Stimulated activated CD8-positive, alpha-beta memory T cell treated with anti-CD3 and anti-CD28 coated beads, Interleukin-4, amount 100 ng/mL, for 4 hours (primary cell): ENCODE results near the gene AFDN.

Experiments used
- DNase-seq, 2 donors: peaks; one replicate each; pipeline ENCODE4 v3.0.0-alpha.2; 2020; ENCODE audit warnings: low read depth in 2 of 2, low spot score in 1 of 2

AFDN gene

DNA sequence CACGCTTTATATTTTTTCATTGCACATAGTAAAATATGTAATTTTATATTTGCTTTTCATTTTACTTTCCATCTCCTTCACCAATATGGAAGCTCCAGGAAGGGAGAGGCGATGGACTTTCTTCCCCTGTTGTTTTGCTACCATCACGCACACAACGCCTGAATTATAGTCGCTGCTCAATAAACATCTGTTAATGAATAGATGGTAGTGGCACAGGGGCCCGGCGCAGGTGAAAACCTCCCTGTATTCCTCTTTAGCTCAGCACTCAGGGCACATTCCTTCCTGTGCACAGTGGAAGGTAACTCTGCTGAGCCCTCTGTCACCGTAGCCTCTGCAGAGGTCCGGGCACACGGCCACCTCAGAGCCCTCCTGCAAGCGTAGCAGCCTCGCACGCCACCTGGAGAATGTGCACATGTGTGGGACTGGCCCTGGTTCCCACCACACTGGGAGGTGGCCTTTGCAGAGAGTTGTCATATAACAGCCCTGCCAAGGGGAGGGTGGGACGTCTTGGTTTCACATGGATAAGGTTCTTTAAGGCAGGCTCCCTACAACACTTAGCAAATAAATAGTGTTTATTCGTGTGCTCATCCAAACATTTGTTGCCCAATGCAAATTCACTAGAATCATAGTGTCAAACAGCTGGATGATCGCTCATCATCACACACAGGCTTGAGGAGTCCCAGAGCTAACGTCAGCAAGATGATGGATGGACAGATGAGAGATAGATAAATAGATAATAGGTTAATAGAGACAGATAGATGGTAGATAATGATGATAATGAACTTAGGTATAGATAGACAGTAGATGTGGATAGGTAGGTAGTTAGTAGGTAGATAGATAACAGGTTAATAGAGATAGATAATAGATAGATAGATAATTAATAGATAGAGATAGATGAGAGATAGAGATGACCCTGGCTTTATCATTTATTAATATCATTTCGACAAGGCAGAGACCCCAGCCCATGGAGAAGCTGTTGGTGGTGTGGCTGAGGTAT is 32.3 kb upstream of the AFDN start:
- DNase-seq = no peak

DNA sequence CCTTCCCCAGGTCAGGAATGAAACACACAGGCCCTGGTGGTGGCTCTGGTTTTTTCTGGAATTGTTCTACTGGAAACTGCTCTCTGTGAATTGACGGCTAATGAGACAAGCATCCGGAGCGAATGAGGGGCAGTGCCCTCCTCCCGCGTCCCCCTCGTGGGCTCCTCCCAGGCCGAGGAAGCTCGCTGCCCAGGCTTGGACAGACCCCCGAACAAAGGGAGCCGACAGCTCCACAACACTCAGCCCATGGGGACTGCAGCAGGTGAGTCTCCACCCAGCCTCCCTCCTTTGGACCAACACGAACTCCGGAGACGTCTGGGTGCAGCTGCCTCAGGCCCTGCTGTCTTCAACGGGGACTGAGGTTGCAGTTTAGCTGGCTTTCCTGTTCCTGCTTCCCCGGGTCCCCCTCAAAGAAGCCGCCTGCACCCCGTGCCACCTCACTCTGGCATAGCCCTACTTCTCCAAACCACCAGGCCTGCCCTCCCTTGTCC is 31.3 kb upstream of the AFDN start:
- DNase-seq = no peak

DNA sequence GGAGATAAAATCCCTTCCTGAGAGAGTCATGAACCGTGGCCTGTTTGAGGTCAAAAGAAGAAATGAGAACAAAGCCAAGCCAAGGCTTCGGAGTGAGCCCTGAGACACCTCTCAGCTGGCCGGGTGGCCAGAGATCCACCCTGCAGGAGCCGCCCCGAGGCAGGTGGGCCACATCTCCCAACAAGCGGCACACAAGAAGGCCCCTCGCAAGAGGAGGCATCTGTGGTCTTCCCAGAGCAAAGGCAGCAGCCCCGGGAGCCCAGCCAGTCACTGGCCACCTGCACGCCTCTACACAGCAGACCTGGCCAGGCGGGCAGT is 30.9 kb upstream of the AFDN start:
- no peak for DNase-seq

DNA sequence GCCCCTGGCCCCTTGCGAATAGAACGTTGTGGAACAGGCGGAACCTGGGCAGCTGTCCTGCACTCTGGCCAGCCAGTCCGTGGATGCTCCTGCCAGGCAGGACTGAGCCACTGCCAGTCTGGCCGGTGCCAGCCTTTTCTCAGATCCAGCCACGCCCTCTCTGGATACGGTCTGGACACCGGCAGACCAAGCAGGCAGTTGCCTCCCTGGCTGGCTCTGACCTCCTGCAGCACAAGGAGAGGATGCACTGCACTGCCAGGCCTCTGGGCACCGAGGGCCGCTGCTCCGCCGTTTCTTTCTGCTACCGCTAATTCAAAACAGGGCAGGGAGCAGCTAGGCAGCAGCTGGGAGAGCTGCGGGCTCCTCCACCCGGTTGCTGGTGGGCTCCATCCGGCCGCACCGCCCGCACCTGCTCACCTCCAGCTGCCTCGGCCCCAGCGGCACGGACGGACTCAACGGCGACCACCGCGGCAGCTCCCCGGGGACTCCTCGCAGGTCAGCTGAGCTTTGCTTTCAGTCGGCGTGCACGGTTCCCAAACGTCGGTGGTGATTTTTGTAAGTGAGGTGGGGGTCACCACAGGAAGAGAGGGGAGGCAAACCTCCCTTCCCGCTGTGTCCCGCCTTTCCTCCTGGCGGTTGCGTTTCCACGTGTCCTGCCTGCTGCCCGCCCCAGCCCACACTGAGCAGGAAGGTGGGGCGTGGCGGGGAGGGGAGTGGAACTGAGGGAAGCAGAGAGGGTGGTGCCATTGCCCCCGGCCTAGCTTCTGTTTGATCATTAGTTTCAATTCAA is 30.3 kb upstream of the AFDN start:
- no peak for DNase-seq

DNA sequence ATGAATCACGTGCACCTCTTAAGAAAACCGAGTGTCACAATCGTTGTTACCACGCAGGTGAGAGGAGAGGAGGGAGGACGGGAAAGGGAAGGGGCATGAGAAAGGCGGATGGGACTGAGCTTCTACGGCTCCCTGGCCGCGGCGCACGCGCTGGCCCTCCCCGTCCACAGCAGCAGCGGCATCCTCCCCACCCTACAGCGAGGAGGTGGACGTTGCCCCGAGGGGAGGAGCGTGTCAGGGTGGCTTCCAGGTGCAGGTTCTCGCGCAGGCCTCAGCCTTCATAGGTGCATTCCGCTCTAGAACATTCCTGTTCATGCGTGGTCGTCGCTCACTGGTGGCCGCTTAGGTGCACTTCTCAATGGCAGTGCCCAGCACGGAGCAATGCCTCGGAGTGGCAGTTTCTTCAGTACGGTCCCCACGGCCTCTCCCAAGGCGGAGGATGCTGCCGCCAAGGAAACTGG is 29.7 kb upstream of the AFDN start:
- no peak for DNase-seq

DNA sequence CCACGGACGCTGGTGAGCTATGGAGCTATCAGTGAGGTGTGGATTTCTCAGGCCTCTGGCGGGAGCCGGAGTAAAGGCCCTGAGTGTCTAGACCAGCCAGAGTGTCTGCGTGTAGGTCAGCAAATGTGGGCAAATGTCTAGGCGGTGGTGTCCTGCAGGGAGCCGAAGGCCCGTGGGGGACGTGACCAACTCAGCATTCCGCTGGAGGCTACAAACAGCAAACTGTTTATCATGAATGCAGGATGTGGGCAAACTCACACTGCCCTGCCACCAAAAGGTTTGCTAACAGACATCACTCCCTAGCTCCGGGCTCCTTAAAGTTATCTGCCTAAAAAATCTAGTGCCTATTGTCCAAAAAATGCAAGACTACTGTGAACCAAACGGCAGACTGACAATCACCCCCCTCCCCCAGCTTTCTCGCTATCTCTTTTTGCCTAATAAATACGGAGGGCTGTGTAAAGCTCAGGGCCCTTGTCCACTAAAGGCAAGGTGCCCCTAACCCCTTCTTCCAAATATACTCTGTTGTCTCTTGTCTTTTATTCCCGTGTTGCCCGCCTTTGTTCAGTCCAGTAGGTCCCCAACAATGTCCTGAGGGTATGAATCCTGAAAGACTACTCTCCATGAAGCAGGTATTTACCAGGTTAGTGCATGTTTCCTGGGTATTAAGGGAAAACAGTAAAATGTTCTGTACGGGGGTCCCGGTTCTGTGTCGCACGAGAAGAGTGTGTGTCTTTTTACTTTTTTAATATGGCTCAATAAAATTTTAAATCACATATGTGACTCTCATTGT is 29.0 kb upstream of the AFDN start:
- DNase-seq = no peak

DNA sequence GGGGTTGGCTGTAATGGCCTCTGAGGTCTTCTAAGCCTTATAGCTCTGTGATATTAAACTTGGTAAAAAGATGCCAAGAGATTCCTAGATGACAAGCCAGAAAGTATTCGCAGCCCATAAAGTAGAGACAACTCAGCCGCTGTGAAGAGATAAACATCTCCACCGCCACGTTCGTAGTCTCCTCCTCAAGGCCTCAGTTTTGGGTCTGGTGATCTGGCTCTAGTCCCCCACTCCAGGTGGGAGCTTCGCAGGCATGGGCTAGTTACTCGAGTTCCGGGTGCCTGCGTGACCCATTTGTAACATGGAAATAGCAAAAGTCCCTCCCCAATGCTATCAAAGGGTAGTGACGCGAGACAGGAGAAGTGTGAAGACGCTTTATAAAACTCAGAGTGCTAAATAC is 28.3 kb upstream of the AFDN start:
- no peak for DNase-seq

DNA sequence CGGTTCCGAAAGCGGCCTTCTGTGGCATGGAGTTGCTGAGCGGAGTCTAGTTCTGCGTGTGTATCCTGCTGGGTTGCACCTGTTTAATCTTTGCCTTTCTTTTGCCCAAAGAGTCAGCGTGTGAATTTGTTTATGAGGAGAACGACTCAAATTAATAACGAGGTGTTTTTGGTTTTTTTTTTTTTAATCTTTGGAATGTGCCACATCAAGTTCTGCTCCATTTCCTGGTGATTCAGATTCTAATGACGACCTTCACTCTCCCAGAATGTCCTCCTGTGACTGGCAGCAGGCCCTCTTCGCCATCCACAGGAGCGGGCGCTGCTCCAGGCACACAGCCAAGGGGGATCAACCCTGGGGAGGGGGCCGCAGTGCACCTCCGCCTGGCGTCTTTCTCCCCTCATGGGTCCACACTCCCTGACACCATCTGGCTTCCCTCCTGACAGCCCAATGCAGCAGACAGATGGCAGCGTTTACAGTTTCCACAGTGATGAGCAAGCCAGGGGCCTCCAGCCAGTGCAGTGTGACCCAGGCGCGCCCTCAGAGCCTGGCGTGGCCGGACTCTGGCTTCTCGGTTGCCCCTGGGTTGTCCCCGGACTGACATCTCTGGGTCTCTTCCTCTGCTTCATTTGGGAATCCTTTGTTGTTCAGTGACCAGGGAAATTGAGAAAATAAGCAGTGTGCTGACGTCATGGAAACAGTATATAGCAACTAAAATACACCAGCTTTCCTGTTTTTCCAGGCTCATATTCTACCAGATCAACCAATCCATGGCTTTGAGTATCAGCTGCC is 27.5 kb upstream of the AFDN start:
- no peak for DNase-seq

DNA sequence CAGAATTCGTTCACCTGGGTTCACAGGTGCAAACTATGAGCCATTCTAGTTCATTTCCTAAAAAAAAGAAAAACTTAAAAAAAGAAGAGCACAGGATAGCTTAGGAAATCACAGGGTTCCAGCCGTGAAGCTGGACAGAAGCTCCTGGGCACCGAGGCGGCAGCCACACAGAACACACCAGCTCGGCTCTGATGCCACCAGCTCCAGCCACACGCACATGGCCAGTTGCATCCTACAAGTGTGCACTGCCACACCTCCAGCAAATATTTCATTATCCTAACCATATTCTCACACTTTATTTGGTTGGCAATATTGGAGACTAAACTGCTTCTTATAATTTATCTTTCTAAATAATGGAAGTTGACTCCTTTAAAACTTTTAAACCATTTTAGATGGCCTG is 26.2 kb upstream of the AFDN start:
- no peak for DNase-seq

DNA sequence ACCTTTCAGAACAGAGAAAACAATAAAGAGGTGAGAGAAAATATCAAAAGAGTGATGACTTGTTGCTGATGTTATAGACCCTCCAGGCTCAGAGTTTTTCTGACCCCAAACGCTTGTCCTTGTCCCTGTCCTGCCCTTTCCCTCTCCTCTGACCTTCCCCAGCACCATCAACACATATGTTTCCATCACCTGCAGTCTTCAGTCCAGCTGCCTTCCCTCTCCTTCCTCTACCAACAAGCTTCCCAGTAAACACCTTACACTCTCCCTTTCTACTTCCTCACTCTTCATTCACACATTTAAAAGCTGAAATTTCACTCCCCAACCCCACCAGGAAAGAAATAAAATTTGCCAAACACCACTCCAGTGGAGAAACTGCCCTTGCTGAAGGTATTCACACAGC is 25.4 kb upstream of the AFDN start:
- DNase-seq = no peak

DNA sequence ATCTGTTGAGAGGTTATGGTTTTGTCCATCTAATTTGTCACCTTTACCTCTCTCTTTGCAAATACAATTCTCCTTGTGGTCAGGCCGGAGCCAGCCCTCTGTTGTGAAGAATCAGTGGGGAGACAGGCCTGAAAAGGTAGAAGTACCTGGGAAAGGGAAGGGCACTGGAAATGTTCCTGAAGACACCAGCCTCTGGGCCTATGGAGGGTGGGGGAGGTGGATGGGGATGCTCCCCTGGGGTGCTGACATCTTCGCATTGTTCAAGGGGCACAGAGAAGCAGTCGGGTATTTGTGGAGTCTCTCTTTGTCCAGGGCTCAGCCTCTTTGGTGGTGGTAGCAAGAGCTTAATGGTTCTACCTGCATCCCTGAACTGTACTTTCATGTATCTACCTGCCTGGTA is 24.4 kb upstream of the AFDN start:
- no peak for DNase-seq

DNA sequence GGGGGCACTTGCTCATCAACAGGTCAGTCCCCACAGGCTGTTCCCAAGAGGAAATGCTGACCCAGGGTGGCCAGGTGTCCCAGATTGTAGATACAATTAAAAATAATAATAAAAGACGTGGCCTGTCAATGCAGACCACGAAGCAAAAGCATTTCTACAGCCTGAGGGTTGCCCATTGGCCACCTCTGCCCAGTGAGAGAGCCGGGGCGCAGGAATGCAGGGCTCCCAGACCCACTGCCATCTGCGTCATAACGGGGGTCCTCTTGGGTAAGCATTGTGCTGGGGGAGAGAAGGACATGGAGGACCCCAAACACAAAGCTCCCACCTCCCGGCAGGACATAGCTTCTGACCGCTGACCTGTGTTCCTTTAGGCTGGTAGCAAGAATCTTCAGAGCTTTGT is 22.9 kb upstream of the AFDN start:
- no peak for DNase-seq

DNA sequence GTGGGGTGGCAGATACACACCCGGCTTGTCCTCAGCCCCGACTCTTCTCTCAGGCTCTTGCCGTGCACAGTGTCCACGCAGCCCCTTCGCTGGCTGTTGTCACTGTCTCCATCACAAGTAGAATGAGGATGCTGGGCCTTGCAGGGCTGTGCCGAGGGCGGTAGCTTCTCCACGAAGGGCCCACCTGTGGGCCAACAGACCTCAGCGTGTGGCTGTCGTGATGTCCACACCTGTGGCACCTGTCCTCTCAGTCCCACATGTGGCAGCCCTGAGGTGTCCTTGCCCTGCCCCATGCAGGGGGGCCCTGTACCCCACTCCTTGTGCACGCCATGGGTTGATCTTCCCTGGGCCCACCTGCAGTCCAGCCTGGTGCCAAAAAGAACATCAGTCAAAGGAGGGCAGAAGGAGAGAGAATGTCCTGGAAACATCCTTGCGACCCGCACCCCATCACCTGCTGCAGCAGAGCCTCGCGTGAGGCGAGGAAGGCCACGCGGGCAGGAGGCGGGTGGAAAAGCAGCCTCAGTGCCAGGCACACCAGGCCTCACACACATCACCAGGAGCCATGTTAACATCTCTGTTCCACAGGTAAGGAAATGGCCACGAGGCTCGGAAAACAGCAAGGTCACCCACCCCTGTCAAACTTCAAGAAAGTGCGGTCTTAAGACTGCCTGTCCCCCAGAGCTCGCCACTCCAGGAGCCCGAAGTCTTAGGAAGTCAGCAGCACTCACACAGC is 22.3 kb upstream of the AFDN start:
- DNase-seq = no peak

DNA sequence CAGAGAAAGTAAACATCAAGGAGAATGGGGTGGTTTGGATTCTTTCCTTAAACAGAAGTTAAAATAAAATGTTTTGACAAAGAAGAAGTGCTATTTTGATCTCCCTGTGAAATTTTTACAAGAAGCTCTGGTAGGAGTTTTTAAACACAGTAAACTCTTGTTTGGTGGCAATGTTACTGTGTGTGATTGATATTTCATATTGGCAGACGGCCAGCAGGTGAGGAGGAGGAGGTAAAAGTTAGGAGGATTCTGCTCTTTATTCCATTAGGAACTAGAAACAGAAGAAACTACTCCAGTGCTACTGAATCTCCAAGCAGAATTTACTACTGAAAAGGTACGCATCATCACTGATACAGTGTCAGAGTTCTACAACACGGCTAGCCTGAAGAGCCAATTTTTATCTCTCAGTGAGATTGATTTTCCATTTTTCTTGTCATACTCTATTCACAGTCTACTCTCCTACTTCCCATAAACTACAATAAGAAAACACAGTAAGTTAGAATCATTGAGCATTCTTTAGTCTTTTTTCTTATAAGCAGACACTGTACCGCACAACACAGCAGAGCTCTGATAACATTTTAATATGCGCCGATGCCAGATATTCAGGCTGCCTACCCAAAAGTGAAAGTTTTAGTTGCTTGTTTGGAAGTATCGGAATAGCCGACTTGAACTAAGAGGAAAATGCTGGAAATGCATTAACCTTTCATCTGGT is 21.2 kb upstream of the AFDN start:
- DNase-seq = no peak

DNA sequence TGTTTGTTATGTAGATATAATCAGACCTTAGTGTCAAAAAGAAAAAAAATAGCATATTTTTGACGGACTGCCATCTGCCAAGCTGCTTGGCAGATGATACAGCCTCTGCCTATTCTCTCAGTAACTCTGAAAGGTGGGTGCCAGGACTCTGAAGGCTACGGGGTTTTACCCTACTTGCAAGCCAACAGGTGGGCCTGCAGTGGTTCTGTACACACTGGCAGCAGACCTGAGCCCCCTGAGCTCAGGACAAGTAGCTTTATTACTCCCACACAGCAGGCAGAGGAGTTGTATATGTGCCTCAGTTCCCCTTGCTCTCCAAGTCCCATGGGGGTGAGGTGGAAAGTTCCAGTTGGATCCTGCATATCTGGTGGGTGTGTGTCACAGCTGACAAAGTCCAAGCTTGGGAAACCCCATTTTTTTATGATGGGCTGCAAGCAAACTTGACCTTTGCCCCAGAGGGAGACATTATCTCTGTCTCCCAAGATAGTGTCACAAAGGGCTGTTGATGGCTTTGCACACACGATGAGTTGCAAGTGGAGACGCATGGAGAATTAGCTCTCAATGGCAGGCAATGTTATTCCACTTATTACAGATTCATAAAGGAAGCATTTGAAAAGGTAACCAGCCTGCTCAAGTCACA is 20.5 kb upstream of the AFDN start:
- no peak for DNase-seq

DNA sequence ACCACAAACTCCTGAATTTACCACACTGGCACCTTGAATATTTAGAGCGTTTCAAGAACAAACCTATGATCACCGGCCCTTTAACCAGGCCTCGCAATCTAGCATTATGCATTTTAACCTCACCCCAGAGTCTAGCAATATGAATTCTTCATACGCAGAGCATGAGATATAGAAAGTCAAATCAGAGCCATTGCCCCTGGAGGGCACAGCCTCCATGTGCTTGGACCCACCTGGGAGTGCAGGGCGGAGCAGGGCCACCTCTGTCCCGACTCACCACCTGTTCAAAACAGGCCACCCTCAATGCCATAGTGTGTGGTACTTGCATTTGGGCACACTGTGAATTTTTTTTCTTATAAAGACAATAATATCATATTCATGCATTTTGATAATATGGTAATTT is 19.5 kb upstream of the AFDN start:
- DNase-seq = no peak

DNA sequence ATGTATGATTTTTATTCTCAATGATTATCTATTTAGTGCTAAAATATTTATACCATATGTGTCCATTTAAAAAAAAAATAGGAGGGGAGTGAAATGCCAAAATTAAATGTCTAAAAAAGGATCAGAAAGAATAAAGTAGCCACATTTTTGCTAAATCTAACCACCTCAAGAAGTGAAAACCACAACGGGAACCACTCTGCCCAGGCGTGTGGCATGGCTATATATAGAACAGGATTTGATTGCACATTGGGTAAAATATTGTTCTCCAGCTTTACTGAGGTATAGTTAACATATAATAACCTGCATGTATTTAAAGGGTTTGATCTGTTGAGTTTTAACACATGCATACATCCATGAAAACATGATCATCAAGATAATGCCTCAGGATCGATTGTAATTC is 19.0 kb upstream of the AFDN start:
- DNase-seq = no peak

DNA sequence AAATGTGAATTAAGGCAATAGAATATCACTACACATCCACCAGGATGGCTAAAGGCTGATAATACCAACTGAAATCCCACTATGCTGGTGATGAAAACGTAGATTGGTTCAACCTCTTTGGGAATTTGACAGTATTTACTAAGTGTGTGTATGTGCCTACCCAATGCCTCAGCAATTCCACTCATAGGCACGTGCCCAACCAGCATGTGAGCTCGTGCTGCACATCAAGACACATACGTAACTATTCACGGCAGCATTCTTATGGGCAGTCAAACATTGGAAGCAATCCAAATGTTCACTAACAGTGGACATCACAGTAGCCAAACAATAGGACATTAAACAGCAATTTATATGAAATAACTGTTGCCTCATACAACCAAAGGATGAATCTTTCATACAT is 15.7 kb upstream of the AFDN start:
- DNase-seq = no peak
